Retina (tissue), 1 donor: ENCODE data around the gene ARPC1A.
"Not testable (repeated sequence)": the region's sequence is repeated elsewhere in the genome, so short reads cannot be mapped to it uniquely, and the experiment has no call there.

Experiments
- DNase-seq: peaks from one replicate; pipeline ENCODE4 v3.0.0-alpha.2; 2016

ARPC1A gene

DNA sequence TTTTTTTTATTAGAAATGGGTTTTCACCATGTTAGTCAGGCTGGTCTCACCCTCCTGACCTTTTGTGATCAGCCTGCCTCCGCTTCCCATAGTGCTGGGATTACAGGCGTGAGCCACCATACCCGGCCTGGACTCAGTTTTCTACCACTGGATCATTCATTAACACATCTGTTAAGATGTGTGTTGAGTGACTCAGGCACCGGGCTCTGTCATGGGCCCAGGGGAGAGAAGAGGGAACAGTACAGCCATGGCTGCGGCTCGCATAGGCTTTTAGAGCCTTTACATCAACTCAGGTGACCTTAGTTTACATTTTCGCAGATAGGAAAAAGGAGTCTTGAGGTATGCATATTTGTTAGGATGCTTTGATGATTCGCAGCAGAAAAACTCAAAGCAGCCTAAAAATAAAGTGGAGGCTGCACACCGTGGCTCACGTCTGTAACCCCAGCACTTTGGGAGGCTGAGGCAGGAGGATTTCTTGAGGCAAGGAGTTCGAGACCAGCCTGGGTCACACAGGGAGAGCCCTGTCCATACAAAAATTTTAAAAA is 45.8 kb downstream of the ARPC1A start:
- DNase-seq, result no peak

DNA sequence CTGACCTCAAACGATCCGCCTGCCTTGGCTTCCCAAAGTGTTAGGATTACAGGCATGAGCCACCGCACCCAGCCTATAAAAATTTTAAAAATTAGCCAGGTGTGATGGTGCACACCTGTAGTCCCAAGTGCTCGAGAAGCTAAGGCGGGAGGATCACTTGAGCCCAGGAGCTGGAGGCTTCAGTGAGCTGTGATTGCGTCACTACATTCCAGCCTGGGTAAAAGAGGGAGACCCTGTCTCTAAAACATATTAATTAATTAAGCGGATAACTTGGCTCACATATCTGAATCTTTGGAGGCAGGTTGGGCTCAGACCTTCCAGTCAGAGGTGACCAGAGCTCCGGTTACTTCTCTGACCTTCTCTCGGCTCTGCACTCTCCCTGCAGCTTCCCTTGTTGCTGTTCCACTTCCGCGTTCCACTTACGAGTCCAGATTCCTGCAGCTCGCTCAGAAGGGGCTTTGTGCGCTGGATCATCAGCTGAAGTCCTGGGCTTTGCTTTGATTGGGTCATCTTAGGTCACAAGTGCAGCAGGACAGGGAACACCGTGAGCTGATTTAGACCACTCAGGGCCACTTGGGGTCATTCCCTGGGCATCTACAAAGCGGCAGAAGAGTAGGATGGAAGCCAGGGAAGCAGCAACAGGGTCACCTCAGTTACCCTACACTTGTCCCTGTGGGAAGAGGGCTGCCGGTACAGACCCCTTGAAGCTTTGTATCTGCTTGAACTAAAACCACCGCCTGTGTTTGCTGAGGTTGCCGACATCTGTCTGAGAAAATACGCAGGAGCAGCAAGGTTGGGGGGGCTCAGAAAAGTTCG is 46.8 kb downstream of the ARPC1A start:
- peak; percentile 49 for DNase-seq

DNA sequence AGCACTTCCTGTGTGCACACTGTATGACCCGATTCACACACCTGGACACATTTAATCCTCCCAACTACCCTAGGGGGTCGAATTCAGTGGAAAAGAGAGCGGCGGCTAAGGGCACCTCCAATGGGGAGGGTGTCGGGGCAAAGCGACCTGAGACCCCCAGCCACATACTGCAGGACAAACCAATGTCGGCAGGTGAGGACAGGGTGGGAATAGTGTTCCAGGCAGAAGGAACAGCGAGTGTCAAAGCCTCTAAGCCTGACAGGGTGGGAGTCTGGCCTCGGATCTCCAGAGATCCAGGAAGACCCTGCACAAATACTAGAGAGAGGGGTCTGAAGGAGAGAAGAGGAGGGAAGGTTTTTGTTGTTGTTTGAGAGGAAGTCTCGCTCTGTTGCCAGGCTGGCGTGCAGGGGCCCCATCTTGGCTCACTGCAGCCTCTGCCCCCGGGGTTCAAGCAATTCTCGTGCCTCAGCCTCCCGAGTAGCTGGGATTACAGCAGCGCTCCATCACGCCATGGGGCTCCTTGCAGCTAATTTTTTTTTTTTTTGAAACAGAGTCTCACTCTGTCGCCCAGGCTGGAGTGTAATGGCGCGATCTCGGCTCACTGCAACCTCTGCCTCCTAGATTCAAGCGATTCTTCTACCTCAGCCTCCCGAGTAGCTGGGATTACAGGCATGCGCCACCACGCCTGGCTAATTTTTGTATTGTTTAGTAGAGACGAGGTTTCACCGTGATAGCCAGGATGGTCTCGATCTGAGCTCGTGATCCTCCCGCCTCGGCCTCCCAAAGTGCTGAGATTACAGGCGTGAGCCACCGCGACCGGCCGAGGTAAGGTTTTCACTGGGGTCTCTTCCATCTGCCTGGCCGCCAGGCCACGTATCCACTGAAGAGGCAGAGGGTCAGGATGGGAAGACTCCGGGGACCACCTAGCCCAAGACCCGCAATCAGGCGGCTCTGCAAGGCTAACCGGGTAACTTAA is 47.7 kb downstream of the ARPC1A start:
- no peak for DNase-seq

DNA sequence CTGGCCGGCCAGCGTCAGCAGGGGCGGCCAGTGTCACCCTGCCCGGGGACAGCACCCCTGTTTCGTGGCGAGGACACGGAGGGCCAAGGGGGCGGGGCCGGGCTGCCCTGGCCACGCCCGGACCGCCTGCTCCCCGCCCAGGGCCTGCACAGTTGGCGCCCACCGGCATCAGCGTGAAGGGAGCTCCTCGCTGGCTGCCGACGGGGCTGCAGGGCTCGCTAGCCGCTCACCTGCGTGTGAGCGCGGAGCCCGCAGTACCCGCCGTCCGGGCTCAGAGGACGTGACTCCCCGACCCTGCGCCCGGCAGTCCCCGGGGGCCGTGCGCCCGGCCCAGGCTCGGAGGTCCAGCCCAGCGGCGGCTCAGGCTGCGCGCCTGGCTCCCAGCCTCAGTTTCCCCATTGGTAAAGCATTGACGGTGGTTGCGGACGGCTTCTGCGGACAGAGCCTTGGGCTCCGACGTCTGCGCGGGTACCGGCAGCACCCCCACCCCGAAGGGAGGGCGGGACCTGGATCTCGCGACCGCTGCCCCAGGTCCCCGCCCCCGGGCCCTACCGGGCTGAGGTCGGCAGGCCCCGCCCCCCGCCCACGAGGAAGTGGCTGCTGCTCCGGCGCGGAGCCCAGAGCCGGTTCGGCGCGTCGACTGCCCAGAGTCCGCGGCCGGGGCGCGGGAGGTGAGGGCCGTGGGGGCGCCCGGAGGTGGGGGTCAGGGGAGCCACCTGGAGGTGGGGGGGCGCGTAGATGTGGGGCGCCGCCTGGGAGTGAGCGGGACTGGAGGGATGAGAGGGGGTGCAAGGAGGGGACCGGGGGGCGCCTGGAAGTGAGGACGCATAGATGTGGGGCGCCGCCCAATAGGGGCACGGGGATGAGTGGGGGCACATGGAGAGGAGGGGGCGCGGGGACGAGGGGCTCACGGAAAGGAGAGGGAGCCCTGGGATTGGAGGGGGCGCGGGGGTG is 48.7 kb downstream of the ARPC1A start, which contains the start of gene ARPC1B:
Gene ARPC1B (plus strand): TSS at position 620 of the 954 bp plus-strand sequence. CDS start 10,985 bp downstream, outside the sequence.
- peak; percentile 64 for DNase-seq

DNA sequence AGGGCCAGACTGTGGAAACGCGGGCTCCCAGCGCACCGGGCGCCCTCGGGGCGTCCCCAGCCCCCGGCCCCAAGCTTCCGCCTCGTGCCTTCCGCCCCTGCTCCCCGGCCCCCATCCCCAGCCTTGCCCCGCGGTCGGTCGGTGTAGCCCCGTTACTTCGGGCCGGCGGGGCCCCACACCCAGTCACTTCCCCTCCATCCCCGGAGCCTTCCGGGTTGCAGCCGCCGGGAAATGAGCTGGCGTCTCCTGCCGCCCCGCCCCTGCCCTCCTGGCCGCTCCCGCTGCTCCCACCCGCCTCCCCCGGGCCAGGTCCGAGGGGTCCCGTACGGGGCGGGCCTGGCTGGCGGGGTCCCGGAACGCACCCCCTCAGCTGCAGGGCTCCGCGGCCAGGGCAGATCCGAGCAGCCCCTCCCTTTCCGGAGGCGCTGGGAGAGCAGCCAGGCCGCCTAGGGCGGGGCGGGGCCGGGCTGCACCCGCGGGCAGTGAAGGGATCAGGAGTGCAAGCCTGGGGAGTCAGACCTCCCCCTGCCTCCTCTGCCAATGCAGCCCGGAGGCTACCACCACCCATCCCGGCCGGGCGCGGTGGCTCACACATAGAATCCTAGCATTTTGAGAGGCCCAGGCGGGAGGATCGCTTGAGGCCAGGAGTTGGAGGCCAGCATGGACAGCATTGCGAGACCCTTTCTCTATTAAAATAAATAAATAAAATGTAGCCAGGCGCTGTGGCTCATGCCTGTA is 49.5 kb downstream of the ARPC1A start:
- peak; percentile 34 for DNase-seq

DNA sequence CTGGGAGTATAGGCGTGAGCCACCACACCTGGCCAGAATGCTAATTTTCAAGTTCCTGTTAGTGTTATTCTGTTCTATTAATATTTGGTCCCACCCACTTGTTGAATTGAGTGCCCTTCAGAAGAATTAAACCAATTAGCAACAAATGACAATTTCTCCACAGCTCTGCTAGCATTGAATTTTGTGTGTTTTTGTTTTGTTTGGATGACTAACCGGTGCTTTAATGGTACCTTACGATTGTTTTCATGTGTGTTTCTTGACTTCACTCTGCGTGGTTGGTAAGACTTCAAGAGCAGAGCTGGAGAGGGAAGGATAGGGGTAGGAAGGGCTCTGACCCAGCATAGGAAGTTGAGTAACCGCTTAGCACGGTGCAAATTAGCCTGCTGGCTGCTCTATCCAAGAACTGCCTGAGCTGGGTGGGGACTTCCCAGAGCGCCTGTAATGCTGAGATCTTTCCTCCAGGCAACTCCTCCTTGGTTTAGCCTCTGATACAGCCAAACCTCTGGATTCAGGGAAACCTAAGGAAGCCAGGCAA is 53.4 kb downstream of the ARPC1A start:
- DNase-seq, result no peak

DNA sequence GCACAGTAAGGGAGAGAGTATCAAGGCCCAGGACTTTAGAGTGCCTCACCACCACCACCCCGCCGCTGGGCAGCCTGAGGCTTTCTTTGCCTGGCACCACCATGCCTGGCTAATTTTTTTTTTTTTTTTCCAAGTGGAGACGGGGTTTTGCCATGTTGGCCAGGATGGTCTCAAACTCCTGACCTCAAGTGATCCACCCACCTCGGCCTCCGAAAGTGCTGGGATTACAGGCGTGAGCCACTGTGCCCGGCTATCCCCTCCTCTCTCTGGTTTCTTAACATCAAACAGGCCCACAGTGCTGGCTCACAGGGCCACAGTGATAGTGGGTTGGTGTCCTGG is 54.0 kb downstream of the ARPC1A start:
- DNase-seq, result not testable (repeated sequence)

DNA sequence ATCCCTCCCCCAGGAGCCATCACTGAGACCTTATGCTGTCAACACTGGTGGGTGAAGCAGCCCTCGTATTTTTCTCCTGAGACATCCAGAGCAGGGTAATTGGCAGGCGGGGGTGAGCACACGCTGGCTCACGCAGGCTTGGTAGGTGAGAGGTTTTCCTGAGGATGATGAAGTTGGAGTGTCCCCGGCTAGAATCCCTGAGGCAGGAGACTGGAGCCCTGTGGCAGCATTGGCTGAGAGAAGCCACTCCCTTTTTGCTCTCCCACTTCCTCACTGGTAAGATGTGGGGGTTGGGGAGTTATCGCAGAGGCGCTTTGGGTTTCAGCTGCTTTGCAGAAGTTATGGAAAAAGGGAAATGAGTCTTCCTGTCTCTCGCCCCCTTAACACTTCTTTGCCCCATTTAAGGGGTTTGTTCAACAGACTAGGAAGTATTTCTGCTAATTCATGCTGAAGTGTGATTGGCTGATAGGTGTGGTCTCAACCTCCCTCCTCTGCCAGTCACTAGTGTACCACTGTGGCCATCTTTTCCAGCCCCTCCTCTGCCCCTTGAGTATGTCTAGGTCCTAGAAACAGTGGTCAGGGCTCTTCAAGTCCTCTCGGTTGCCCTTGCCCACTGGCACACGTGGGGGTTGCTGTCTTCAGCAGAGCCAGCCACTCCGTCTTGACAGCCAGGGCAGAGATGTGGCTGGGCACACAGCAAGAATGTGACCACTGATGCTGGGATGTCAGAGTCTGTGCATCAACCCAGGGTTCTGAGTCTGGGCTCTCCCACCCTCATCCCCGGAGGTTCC is 54.5 kb downstream of the ARPC1A start:
- no peak for DNase-seq

DNA sequence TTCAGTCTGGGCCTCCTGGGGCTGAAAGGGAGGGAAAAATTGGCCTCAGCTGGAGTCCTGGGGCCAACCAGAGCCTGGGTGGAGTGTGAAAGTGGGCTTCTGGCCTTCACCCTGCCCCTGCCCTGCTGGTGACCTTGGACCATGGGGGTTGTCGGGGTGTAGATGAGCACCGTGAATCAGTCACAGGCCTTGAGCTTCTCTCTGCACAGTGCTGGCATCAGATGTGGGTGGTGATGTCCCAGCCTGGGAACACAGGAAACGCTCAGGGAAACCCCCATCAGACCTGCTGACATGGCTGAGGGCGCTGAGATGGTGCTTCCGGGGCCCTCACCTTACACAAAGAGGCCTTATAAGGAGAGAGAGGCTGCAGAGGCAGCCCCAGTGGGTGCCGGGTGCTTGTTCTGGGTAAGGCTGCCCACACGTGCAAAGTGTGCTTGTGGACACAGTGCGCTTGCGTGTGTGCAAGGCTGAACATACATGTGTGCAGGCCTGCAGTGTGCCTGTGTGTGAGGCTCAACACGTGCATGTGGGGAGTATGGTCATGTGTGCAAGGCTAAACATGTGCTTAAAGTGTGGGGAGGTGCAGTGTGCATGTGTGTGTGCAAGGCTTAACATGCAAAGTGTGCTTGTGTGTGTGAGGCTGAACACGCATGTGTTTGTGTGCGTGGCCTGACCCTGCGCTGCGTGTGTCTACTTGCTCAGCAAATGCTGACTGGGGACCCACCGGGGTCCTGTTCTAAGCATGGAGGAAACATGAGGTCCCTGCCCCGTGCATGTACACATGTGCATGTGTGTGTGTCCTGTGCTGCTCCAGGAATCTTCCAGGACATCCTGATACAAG is 55.3 kb downstream of the ARPC1A start:
- DNase-seq, result no peak

DNA sequence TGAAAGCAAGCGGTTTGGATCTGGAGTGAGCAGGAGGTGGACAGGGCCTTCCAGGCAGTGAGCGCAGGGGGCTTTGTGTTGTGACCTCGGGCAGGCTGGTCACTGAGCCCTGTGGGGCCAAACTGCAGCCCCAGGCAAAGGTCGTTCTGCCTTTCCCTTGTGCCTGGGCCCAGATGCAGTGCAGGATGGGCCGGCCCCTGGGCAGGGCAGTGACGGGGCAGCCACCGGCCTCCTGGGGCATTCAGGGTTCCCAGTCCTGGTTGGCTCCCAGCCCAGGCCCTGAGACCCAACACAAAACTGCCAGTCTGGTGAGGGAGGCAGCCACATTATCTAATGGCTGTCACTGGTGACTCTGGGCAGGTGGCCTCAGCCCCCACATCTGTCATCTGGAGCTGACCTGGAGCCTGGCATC is 56.0 kb downstream of the ARPC1A start:
- DNase-seq, result no peak

DNA sequence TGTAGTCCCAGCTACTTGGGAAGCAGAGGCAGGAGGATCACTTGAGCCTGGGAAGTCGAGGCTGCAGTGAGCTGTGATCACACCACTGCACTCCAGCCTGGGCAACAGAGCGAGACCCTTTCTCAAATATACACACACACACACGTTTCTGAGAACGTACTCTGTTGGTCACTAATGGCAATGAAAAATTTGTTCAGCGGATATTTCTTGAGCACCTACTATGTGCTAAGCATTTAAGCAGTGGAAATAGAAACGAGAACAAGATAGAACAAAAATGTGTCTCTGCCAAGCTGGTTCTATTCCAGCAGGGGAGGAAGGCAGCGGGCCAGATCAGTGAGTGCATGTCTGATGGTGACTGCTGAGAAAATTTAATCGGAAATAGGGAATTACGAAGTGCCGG is 57.5 kb downstream of the ARPC1A start:
- no peak for DNase-seq

DNA sequence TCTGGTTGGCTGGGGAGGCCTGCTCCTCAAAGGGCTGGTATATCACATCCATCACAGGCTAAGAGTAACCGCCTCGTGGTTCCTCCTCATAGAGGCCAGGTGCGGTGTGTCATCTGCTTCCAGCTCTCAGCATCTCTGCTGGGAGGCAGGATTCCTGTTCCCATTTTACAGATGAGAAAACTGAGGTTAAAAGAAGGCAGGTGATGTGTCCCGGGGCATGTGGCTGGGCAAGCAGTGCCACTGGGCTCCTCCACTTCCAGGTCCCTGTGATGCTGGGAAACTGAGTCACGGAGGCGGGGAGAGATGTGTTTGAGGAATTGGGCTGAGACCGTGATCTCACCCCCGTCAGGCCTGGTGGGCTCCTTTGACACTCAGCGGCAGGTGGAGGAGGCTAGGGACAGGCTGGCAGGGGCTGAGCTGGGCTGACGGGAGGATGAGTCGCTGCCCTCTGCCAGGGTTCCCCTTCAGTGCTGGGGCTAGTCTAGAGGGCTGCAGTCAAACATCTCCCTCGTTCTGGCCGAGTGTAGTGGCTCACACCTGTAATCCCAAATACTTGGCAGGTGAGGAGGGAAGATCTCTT is 58.2 kb downstream of the ARPC1A start:
- no peak for DNase-seq

DNA sequence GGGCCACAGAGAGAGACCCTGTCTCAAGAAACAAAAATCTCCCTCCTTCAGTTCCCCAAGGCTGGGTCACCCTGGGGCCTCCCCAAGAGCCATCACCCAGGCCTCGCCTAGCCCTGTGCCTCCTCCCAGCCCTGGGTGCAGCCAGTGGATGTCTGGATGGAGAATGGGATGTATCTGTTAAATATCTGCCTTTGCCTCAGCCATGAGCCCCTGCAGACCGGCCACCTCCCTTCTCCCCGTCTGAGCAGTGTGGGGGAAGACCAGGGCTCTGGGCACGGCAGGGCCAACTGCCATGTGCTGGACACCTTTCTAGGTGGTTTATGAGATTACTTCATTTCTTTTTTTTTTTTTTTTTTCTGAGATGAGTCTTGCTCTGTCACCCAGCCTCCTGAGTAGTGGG is 58.8 kb downstream of the ARPC1A start:
- no peak for DNase-seq

DNA sequence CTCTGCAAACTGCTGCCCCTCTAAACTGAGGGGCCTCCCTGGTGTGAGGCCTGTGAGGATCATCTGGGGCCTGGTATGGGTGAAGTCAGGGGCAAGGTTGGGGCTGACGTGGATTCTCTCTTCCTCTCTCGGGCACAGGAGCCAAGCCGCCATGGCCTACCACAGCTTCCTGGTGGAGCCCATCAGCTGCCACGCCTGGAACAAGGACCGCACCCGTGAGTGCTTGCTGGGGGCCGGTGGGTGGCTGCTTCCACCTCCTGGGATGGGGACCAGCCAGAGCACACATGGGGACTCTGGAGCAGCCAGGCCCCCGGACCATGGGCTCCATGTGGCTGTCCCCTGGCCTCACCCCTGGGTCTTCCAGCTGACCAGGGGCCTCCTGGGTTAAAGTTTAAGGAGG is 59.9 kb downstream of the ARPC1A start:
- DNase-seq, result no peak

DNA sequence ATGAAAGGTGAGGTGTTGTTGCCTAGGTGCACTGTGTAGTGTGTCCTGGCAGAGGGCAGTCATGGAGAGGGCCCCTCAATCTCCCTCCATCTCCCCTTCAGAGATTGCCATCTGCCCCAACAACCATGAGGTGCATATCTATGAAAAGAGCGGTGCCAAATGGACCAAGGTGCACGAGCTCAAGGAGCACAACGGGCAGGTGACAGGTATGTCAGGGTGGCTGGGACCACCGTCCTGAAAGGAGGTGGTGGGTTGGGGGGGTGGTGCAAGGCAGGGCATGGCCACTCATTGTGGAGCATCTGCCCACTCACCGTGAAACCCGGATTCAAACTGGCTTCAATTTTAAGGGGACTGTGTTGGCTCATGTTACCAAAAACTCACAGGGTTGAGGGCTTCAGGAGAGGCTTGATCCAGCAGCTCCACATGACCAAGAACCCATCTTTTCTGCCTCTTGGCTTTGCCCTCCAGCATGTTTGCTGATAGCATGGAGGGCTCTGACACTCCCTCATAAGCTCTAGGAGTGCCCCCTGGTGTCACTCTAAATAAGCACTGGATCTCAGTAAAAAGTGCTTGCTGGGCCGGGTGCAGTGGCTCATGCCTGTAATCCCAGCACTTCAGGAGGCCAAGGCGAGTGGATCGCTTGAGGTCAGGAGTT is 61.0 kb downstream of the ARPC1A start:
- DNase-seq, result no peak

DNA sequence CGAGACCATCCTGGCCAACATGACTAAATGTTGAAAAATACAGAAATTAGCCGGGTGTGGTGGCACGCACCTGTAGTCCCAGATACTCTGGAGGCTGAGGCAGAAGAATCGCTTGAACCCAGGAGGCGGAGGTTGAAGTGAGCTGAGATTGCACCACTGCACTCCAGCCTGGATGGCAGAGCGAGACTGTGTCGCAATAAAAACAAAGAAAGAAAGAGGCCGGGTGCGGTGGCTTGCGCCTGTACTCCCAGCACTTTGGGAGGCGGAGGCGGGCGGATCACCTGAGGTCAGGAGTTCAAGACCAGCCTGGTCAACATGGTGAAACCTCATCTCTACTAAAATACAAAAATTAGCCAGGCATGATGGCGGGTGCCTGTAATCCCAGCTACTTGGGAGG is 61.5 kb downstream of the ARPC1A start:
- not testable (repeated sequence) for DNase-seq

DNA sequence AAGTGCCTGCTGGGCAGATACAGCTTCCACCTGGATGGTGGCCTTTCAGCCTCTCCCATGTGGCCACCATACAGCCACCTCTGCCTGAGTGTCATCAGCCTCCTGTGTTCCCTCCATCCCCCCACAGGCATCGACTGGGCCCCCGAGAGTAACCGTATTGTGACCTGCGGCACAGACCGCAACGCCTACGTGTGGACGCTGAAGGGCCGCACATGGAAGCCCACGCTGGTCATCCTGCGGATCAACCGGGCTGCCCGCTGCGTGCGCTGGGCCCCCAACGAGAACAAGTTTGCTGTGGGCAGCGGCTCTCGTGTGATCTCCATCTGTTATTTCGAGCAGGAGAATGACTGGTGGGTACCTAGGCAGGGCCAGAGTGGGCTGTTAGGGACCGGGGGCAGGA is 62.2 kb downstream of the ARPC1A start:
- DNase-seq, result no peak

DNA sequence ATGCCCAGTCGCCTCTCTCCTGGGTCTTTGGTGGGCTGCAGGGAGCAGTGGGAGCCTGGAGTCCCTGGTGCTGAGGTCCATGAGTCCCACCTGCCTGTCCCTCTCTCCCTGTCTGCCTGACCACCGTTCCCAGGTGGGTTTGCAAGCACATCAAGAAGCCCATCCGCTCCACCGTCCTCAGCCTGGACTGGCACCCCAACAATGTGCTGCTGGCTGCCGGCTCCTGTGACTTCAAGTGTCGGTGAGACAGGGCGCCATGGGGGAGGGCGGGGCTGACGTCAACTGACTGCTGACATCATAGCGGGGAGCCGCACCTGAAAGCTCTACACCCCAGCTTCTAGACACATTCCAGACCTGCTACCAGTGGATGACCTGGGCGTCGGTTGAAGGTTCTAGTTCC is 64.1 kb downstream of the ARPC1A start:
- DNase-seq, result no peak
